ENCODE measurements around the gene RAB11FIP4.

DNA sequence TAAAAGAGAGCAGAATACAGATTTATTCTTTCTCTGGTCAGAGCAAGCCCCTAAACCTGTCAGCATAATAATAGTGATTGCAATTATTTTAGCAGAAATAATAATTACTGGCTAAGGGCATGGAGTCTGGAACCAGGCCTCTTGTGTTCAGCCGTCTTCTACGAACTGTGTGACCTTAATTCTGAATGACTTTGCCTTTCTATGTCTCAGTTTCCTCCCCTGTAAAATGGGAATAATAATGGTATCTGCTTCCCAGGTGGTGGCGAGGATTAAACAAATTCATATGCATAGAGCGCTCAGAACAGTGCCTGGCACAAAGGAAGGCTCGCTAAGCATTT lies 33.4 kb downstream of the RAB11FIP4 start:
- TF ChIP-seq ELF1 (IDR thresholded peaks at IDR 0.05; ENCODE audit: borderline replicate concordance, low read depth): no peak
- TF ChIP-seq, protein P1, sequence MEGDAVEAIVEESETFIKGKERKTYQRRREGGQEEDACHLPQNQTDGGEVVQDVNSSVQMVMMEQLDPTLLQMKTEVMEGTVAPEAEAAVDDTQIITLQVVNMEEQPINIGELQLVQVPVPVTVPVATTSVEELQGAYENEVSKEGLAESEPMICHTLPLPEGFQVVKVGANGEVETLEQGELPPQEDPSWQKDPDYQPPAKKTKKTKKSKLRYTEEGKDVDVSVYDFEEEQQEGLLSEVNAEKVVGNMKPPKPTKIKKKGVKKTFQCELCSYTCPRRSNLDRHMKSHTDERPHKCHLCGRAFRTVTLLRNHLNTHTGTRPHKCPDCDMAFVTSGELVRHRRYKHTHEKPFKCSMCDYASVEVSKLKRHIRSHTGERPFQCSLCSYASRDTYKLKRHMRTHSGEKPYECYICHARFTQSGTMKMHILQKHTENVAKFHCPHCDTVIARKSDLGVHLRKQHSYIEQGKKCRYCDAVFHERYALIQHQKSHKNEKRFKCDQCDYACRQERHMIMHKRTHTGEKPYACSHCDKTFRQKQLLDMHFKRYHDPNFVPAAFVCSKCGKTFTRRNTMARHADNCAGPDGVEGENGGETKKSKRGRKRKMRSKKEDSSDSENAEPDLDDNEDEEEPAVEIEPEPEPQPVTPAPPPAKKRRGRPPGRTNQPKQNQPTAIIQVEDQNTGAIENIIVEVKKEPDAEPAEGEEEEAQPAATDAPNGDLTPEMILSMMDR (IDR thresholded peaks at IDR 0.05 in 2 of 3, conservative IDR thresholded peaks at IDR 0.05 in 1 of 3; ENCODE audit: borderline replicate concordance in 1 of 3, insufficient read depth in 1 of 3, low read depth in 2 of 3, low read length in 2 of 3): no peak
- no peak for TF ChIP-seq POLR2AphosphoS5 (IDR thresholded peaks at IDR 0.05; ENCODE audit: low read depth, low read length)
- no peak for TF ChIP-seq SIN3A (IDR thresholded peaks at IDR 0.05; ENCODE audit: low read depth)
- no peak for TF ChIP-seq CEBPB (IDR thresholded peaks at IDR 0.05; ENCODE audit: low read depth)
- no peak for TF ChIP-seq YY1 (IDR thresholded peaks at IDR 0.05; ENCODE audit: extremely low read depth, insufficient replicate concordance, low read depth, low read length)
- no peak for TF ChIP-seq EZH2 (IDR thresholded peaks at IDR 0.05)
- TF ChIP-seq SP1 (IDR thresholded peaks at IDR 0.05; ENCODE audit: low read depth): no peak
- no peak for TF ChIP-seq RAD21 (IDR thresholded peaks at IDR 0.05; ENCODE audit: low read depth)
- TF ChIP-seq EGR1 (IDR thresholded peaks at IDR 0.05; ENCODE audit: low read depth): no peak
- no peak for TF ChIP-seq ZNF274 (IDR thresholded peaks at IDR 0.05; ENCODE audit: low read depth, low read length)
- TF ChIP-seq POLR2A (IDR thresholded peaks at IDR 0.05; ENCODE audit: borderline replicate concordance, extremely low read depth, insufficient read depth, insufficient read length): no peak
- TF ChIP-seq TCF7L2 (IDR thresholded peaks at IDR 0.05; ENCODE audit: borderline replicate concordance, extremely low read depth, insufficient read depth, insufficient read length): no peak

Data from HCT116 (cell line).